Testis (tissue), 2 donors: ENCODE measurements around the gene ARHGAP23.

Experiments used
- POLR2A ChIP-seq: fragments of 450-650 bp; IDR thresholded peaks from one replicate; pipeline ENCODE4 v1.6.1; 2017; ENCODE audit warnings: antibody characterized with exemption, mild to moderate bottlenecking, moderate library complexity
- TF ChIP-seq, protein P1 (sequence below), 3 experiments: fragments of 450-650 bp in 2 of 3; fragments of 200-600 bp in 1 of 3; sonication (generic) in 1 of 3; IDR thresholded peaks; one replicate each; pipeline ENCODE4 v1.5.1; 2016 to 2019; ENCODE audit warnings: antibody characterized with exemption in 3 of 3, mild to moderate bottlenecking in 2 of 3, moderate library complexity in 1 of 3

DNA sequence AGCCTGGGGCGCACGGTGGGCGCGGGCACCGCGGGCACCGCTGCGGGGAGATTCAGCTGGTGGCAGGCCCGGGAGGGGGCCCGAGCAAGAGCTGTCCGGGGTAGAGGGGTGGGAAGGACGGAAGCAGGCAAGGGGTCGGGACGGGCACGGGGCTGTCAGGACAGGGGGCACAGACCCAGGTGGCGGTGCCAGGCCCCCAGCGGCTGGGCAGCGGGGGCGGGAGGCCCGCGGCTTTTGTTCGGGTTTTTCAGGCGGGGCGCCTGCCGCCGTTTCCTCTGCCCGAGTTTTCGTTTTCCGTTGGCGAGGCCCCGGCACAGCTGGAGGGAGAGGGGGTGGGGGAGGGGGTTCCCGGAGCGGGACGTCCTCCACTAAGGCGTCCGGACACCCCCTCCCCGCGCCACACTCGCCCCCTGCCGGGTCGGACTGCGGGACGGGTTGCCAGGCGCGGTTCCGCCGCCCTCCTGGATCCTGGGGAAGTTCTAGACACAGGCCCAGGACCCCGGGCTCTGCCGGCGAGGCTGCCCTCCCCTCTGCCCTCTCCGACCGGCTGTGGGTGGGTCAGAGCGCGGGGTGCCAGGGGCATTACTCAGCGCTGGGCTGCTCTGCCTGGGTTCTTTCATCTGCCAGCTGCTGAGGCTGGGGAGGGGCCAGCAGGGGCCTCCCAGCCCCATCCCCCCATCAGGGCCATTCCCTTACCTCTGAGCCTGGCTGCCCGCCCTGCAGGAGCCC lies 543 bp downstream of the ARHGAP23 start:
- TF ChIP-seq, protein P1, sequence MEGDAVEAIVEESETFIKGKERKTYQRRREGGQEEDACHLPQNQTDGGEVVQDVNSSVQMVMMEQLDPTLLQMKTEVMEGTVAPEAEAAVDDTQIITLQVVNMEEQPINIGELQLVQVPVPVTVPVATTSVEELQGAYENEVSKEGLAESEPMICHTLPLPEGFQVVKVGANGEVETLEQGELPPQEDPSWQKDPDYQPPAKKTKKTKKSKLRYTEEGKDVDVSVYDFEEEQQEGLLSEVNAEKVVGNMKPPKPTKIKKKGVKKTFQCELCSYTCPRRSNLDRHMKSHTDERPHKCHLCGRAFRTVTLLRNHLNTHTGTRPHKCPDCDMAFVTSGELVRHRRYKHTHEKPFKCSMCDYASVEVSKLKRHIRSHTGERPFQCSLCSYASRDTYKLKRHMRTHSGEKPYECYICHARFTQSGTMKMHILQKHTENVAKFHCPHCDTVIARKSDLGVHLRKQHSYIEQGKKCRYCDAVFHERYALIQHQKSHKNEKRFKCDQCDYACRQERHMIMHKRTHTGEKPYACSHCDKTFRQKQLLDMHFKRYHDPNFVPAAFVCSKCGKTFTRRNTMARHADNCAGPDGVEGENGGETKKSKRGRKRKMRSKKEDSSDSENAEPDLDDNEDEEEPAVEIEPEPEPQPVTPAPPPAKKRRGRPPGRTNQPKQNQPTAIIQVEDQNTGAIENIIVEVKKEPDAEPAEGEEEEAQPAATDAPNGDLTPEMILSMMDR (IDR thresholded peaks at IDR 0.05) = no peak
- TF ChIP-seq POLR2A = no peak
